H1 (cell line): ENCODE measurements around the gene DHX32. TPM values are rescaled to one million over a fixed set of nuclear protein-coding genes. Genes with fewer than 3 reads are reported as not detected.

ENCODE experiments used
- CTCF ChIA-PET: fragments of 300-600 bp; sonication (Branson Sonifier 250); formaldehyde crosslinking; loops from one replicate; lab custom pipeline; 2021; ENCODE audit not compliant: partially characterized antibody; lab: Charles Lee
- POLR2A ChIA-PET: fragments of 300-600 bp; sonication (Branson Sonifier 250); formaldehyde crosslinking; loops from one replicate; lab custom pipeline; 2021; ENCODE audit warnings: inconsistent platforms; ENCODE audit not compliant: partially characterized antibody; lab: Charles Lee
- DNase-seq, 2 experiments: peaks; one replicate each; pipeline versions ENCODE4 v3.0.0 to v3.0.0-alpha.2; 2010 to 2022; ENCODE audit warnings: low spot score in 2 of 2, low read depth in 1 of 2, mixed read lengths in 1 of 2
- FAIRE-seq: peaks from 2 replicates; lab custom pipeline; 2011; peaks lifted over from hg19 to GRCh38; lab: Jason Lieb, UNC
- H2AFZ ChIP-seq: 2 replicates; pipeline ENCODE4 v1.8.1; 2012; ENCODE audit warnings: low read length, inconsistent platforms
- H2AK5ac ChIP-seq: 2 replicates; pipeline ENCODE4 v1.6.1; 2013; ENCODE audit warnings: low read depth, low read length
- H2BK120ac ChIP-seq: replicated peaks from 2 replicates; pipeline ENCODE3; 2013; ENCODE audit warnings: low read depth, low read length, inconsistent platforms
- H2BK12ac ChIP-seq: 2 replicates; pipeline ENCODE4 v1.6.1; 2013; ENCODE audit warnings: low read depth, low read length
- H2BK15ac ChIP-seq: 2 replicates; pipeline ENCODE4 v1.6.1; 2013; ENCODE audit warnings: low read length
- H2BK20ac ChIP-seq: 2 replicates; pipeline ENCODE4 v1.6.1; 2013; ENCODE audit warnings: low read length
- H2BK5ac ChIP-seq: 2 replicates; pipeline ENCODE4 v1.6.1; 2013; ENCODE audit warnings: low read depth, low read length
- H3K14ac ChIP-seq: 2 replicates; pipeline ENCODE4 v1.6.1; 2013; ENCODE audit warnings: inconsistent platforms; ENCODE audit not compliant: insufficient read length
- H3K18ac ChIP-seq: 2 replicates; pipeline ENCODE4 v1.6.1; 2013; ENCODE audit warnings: low read length; ENCODE audit errors: extremely low read depth
- H3K23ac ChIP-seq: 2 replicates; pipeline ENCODE4 v1.6.1; 2013; ENCODE audit warnings: inconsistent platforms; ENCODE audit not compliant: insufficient read length
- H3K23me2 ChIP-seq: 2 replicates; pipeline ENCODE4 v1.6.1; 2013; ENCODE audit warnings: low read depth, low read length
- H3K27ac ChIP-seq: 2 replicates; pipeline ENCODE4 v1.6.1; 2011; ENCODE audit warnings: low read depth, low read length, inconsistent platforms
- H3K27me3 ChIP-seq, 4 experiments: replicated peaks in 1 of 4; 1 replicate in 1 of 4; 2 replicates in 3 of 4; pipeline versions ENCODE4 v1.6.1 to v1.8.1; 2011 to 2013; ENCODE audit warnings: low read length in 3 of 4, mild to moderate bottlenecking in 3 of 4, inconsistent platforms in 2 of 4, mixed read lengths in 2 of 4, moderate library complexity in 1 of 4; ENCODE audit not compliant: control insufficient read depth in 3 of 4, insufficient read depth in 3 of 4; ENCODE audit errors: extremely low read depth in 1 of 4
- H3K36me3 ChIP-seq, 4 experiments: 2 replicates each; pipeline versions ENCODE4 v1.6.1 to v1.8.1; 2011 to 2013; ENCODE audit warnings: mild to moderate bottlenecking in 4 of 4, low read length in 3 of 4, moderate library complexity in 2 of 4, control low read depth in 1 of 4, inconsistent platforms in 1 of 4; ENCODE audit not compliant: insufficient read depth in 4 of 4, control insufficient read depth in 2 of 4
- H3K4ac ChIP-seq: replicated peaks from 2 replicates; pipeline ENCODE3; 2013; ENCODE audit warnings: low read length, low read depth, mixed read lengths, inconsistent platforms; ENCODE audit not compliant: insufficient read length
- H3K4me1 ChIP-seq, 4 experiments: replicated peaks in 1 of 4; 1 replicate in 1 of 4; 2 replicates in 3 of 4; pipeline versions ENCODE4 v1.6.1 to v1.8.1; 2011 to 2013; ENCODE audit warnings: low read length in 3 of 4, inconsistent platforms in 2 of 4, mixed read lengths in 1 of 4; ENCODE audit not compliant: insufficient read depth in 4 of 4, control insufficient read depth in 3 of 4
- H3K4me2 ChIP-seq, 2 experiments: 2 replicates each; pipeline versions ENCODE4 v1.6.1 to v1.8.1; 2011 to 2013; ENCODE audit warnings: low read depth in 2 of 2, low read length in 2 of 2, control low read depth in 1 of 2, inconsistent platforms in 1 of 2, mild to moderate bottlenecking in 1 of 2; ENCODE audit not compliant: insufficient read depth in 1 of 2
- H3K4me3 ChIP-seq, 4 experiments: fragments of 200-600, 300-600 bp in 1 of 4; sonication (generic), shearing (Covaris generic), sonication (Bioruptor Twin) in 1 of 4; 2 replicates each; pipeline versions ENCODE4 v1.5.1 to v1.8.1; 2011 to 2016; ENCODE audit warnings: low read length in 4 of 4, low read depth in 3 of 4, control low read depth in 2 of 4, inconsistent platforms in 2 of 4, mild to moderate bottlenecking in 2 of 4, mixed read lengths in 1 of 4, moderate library complexity in 1 of 4; ENCODE audit not compliant: insufficient read depth in 2 of 4; ENCODE audit errors: extremely low read depth in 1 of 4
- H3K56ac ChIP-seq: replicated peaks from 2 replicates; pipeline ENCODE3; 2013; ENCODE audit warnings: low read depth, mild to moderate bottlenecking, mixed read lengths, low read length, inconsistent platforms; ENCODE audit not compliant: insufficient read length
- H3K79me1 ChIP-seq: 2 replicates; pipeline ENCODE4 v1.6.1; 2013; ENCODE audit warnings: low read depth, low read length, control low read depth
- H3K79me2 ChIP-seq, 2 experiments: 2 replicates each; pipeline versions ENCODE4 v1.6.1 to v1.8.1; 2012 to 2013; ENCODE audit warnings: low read length in 2 of 2, mild to moderate bottlenecking in 2 of 2, inconsistent platforms in 1 of 2; ENCODE audit not compliant: insufficient read depth in 2 of 2, control insufficient read depth in 1 of 2
- H3K9ac ChIP-seq, 4 experiments: replicated peaks in 1 of 4; 1 replicate in 1 of 4; 2 replicates in 3 of 4; pipeline versions ENCODE4 v1.6.1 to v1.8.1; 2011 to 2013; ENCODE audit warnings: low read depth in 3 of 4, low read length in 3 of 4, control low read depth in 2 of 4, mild to moderate bottlenecking in 2 of 4, moderate library complexity in 2 of 4, inconsistent platforms in 1 of 4; ENCODE audit errors: extremely low read depth in 1 of 4
- H3K9me3 ChIP-seq, 2 experiments: 2 replicates each; pipeline versions ENCODE4 v1.6.1 to v1.8.1; 2012 to 2013; ENCODE audit warnings: mild to moderate bottlenecking in 2 of 2, moderate library complexity in 2 of 2, control low read depth in 1 of 2, inconsistent platforms in 1 of 2, low read depth in 1 of 2, low read length in 1 of 2, mixed read lengths in 1 of 2; ENCODE audit not compliant: insufficient read depth in 2 of 2
- H4K20me1 ChIP-seq, 2 experiments: replicated peaks in 1 of 2; 2 replicates each; pipeline versions ENCODE3 to v1.8.1; 2011 to 2013; ENCODE audit warnings: inconsistent platforms in 2 of 2, low read length in 2 of 2, mild to moderate bottlenecking in 1 of 2; ENCODE audit not compliant: insufficient read depth in 2 of 2, control insufficient read depth in 1 of 2
- H4K5ac ChIP-seq: 2 replicates; pipeline ENCODE4 v1.6.1; 2013; ENCODE audit warnings: low read length, low read depth, mixed read lengths, inconsistent platforms; ENCODE audit not compliant: insufficient read length
- H4K8ac ChIP-seq: 2 replicates; pipeline ENCODE4 v1.8.0; 2013; ENCODE audit warnings: mild to moderate bottlenecking, moderate library complexity, low read length, inconsistent platforms; ENCODE audit not compliant: insufficient read depth; ENCODE audit errors: extremely low read depth
- H4K91ac ChIP-seq: replicated peaks from 2 replicates; pipeline ENCODE3; 2013; ENCODE audit warnings: low read length, mixed read lengths, inconsistent platforms; ENCODE audit not compliant: insufficient read length
- TBP ChIP-seq: IDR thresholded peaks from 2 replicates; pipeline ENCODE4 v1.6.1; 2011; ENCODE audit warnings: low read depth, low read length, improper control_type of control experiment
- WGBS, 2 experiments: shearing (Covaris generic) in 1 of 2; methylation state at CpG; one replicate each; pipeline versions ENCODE4 v1.1.6 to v1.1.7; 2013 to 2015; ENCODE audit warnings: low lambda C conversion rate in 2 of 2, mixed read lengths in 2 of 2, inconsistent platforms in 1 of 2, low coverage in 1 of 2, missing lambda C conversion rate in 1 of 2; ENCODE audit not compliant: insufficient replicate concordance in 2 of 2, insufficient coverage in 1 of 2, insufficient read length in 1 of 2; ENCODE audit errors: extremely low coverage in 1 of 2, missing lambda C conversion rate in 1 of 2; 5-methylcytosine and 5-hydroxymethylcytosine counted together
- polyA plus RNA-seq, 7 experiments: library from polyadenylated mRNA; depleted of rRNA in 3 of 7; stranded (reverse) in 5 of 7; unstranded in 2 of 7; fragments of >200 nt in 5 of 7; fragments of 200-250 nt in 2 of 7; gene quantifications; 1 replicate in 5 of 7; 2 replicates in 1 of 7; 4 replicates in 1 of 7; pipeline versions ENCODE4 v1.2.1 to v1.2.3, GENCODE V29; 2011 to 2013; ENCODE audit warnings: missing spikeins in 2 of 7, mixed read lengths in 2 of 7
- total RNA-seq: library from RNA; stranded (reverse); fragmentation: NEBNext Ultra II Directional; extraction: Animal tissue kit (Norgen Biotek cat#: 25700); gene quantifications from 2 replicates; pipeline ENCODE4 v1.2.1, GENCODE V29; 2021

DHX32 gene
- total and polyA plus RNA-seq, 2 of the 8 experiments (the other 6 are each of a cell fraction or from before 2014, with no cell fraction given) = 12.4 to 15.8 TPM

DNA sequence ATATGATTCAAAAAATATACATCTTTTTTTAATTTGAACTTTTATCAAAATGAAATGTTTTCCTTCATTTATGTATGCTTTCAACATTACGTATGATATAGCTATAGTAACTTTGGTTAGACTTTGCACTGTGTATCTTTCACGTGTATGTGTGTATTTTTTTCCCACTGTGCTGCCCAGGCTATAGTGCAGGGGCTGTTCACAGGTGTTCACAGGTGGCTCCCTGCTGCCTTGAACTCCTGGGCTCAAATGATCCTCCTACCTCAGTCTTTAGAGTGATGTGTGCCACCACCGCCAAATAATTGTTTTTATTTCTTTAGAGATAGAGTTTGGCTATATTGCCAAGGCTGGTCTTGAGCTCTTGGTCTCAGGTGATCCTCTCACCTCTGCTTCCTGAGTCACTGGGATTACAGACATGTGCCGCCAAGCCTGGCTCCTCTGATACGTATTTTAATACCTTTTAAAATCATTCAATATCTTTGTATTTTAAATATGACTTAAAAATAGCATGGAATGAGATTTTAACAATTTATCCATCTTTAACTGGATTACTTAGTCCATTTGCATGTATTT, 44.3 kb upstream of the DHX32 start:
- no peak for FAIRE-seq
- POLR2A ChIA-PET = interaction anchor here (0.6 kb wide), 1 partner anchor 73 kb away, joined by 3 read pairs; no protein-coding TSS in a partner anchor

More for the DNA sequence above, 44.3 kb upstream of the DHX32 start:
- Histone ChIP-seq H3K14ac (no peak overlapping the region), H3K27me3 (no peaks in the 10 kb centered on the region), H3K27ac (no peak overlapping the region), H3K79me2 (no peaks in the 10 kb centered on the region), H3K23ac (no peak overlapping the region), H2BK20ac (no peak overlapping the region), H3K56ac (no peak overlapping the region), H3K23me2 (no peaks in the 10 kb centered on the region), H2BK5ac (no peak overlapping the region), H3K4me3 (no peak overlapping the region), H2AFZ (no peak overlapping the region), H3K4me2 (no peak overlapping the region), H4K20me1 (no peaks in the 10 kb centered on the region), H3K79me1 (no peaks in the 10 kb centered on the region), H2BK15ac (no peak overlapping the region), H3K4ac (no peak overlapping the region), H4K91ac (no peak overlapping the region), H4K8ac (no peak overlapping the region), H2BK120ac (no peak overlapping the region), H3K9ac (no peak overlapping the region), H3K36me3 (no peaks in the 10 kb centered on the region), H2AK5ac (no peak overlapping the region), H3K18ac (no peak overlapping the region), H4K5ac (no peak overlapping the region), H2BK12ac (no peak overlapping the region), H3K9me3 (peaks cover 3 to 6% of the 10 kb centered on the region in 2 experiments; a peak in 3 of 4 replicates), H3K4me1 (no peaks in the 10 kb centered on the region)
- WGBS, 2 experiments = 79% methylated on average over 5 of the region's 5 CpGs; no CpG with 5 or more reads in 1 of the 2 experiments
- DNase-seq = no peak
- no peak for TF ChIP-seq TBP
- CTCF ChIA-PET = interaction anchor here (1.2 kb wide), 1 partner anchor 57 kb away, joined by 3 read pairs; no protein-coding TSS in a partner anchor
